Mesenteric fat pad (tissue), 1 donor: Measurements from ENCODE around the gene TSPAN13. TPM values are rescaled to one million over a fixed set of nuclear protein-coding genes. Genes with fewer than 3 reads are reported as not detected.
"Not testable (repeated sequence)": the region's sequence is repeated elsewhere in the genome, so short reads cannot be mapped to it uniquely, and the experiment has no call there.

Experiments
- DNase-seq: peaks from one replicate; pipeline ENCODE4 v3.0.0-alpha.2; 2020; ENCODE audit warnings: low spot score
- total RNA-seq: library from RNA; stranded (reverse); fragmentation: NEBNext Ultra II Directional; extraction: Animal tissue kit (Norgen Biotek cat#: 25700); gene quantifications from one replicate; pipeline ENCODE4 v1.2.1, GENCODE V29; 2021
- donor health status: DM: yes; HTN: yes; CAD: no.

Gene TSPAN13
- total RNA-seq, 1 donor from 2014 or later: 49.9 TPM

- DNase-seq: no peak
These were observed 13.0 kb upstream of the TSPAN13 start for GRCh38 chr7:16740623-16740953.

- DNase-seq: no peak
These were observed 12.6 kb upstream of the TSPAN13 start for GRCh38 chr7:16740996-16741395.

GRCh38 chr7:16741676-16742075 is 11.9 kb upstream of the TSPAN13 start:
- DNase-seq: no peak

- no peak for DNase-seq
These were observed 11.0 kb upstream of the TSPAN13 start for GRCh38 chr7:16742547-16742946.

- no peak for DNase-seq
These were observed 10.3 kb upstream of the TSPAN13 start for GRCh38 chr7:16743236-16743635.

- DNase-seq: no peak
These were observed 8.9 kb upstream of the TSPAN13 start for GRCh38 chr7:16744518-16745250.

DNA sequence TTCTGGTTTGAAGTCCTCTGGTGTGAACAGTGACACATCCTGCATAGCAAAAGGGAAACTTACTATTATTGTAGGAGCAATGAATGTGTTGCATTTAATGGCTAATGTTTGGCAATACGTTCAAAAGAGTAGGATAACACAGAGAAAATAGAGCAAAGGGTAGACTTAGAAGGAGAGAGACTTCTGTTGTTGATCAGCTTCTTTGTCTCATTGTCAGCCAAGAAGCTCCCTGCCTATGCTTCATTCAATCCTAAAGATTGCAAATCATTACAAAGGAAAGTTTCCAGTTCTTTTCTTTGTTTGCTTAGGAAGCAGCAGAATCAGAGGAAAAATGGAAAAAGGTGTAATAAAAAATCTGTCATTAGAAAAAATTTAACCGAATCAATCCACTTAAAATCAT is 7.9 kb upstream of the TSPAN13 start:
- no peak for DNase-seq

- DNase-seq: no peak
These were observed 6.5 kb upstream of the TSPAN13 start for GRCh38 chr7:16747102-16747501.

- no peak for DNase-seq
These were observed 639 bp downstream of the TSPAN13 start for GRCh38 chr7:16753932-16754855.

- DNase-seq: no peak
These were observed 1.3 kb downstream of the TSPAN13 start for GRCh38 chr7:16754856-16755317.

GRCh38 chr7:16755397-16755796 is 1.8 kb downstream of the TSPAN13 start:
- DNase-seq: no peak

GRCh38 chr7:16758036-16758435 is 4.5 kb downstream of the TSPAN13 start:
- no peak for DNase-seq

DNA sequence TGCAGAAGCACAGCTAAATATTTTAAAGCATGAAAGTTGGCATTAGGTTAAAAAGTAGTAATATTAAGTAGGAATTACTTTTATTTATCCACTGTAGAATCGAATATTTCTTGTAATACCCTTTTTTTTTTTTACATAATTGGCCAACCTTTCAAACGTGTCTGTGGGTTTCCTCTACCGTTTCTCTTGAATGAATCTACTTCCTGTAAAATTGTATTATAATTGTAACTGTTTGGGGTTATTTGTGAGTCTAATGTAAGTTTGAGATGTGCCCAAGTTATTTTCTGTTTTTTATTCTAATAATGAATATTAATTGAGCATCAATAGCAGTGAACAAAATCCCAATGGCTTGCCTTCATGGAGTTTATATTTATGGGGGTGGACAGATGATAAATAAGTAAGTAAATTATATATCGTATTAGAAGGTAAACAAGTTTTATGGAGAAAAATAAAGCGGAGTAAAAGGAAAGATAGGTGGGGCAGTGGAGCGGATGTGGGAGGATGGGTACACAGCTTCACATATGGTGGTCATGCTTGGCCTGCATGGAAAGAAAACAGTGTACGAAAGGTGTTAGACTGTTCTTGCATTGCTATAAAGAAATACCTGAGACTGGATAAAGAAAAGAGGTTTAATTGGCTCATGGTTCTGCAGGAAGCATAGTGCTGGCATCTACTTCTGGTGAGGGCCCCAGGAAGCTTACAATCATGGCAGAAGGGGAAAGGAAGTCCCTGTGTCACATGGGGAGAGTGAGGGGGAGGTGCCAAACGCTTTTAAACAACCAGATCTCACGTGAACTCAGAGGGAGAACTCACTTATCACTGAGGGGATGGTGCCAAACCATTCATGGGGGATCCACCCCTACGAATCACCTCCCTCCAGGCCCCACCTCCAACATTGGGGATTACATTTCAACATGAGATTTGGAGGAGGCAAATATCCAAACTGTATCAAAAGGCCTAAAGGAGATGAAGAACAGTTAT is 5.4 kb downstream of the TSPAN13 start:
- DNase-seq: no peak

DNA sequence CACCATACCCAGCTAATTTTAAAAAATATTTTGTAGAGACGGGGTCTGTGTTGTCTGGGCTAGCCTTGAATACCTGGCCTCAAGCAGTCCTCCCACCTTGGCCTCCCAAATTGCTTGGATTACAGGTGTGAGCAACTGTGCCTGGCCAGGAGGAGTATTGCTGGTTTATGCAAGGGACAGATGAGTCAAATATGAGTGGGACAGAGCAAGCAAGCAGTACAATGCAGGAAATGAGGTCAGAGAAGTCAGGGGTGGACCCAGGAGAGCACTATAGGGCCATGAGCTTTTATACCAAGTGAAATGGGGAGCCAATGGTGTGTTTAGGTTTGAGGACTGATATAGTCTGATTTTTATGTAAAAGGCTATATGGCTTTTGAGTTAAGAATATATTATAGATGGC is 6.3 kb downstream of the TSPAN13 start:
- DNase-seq: no peak

- no peak for DNase-seq
These were observed 8.6 kb downstream of the TSPAN13 start for GRCh38 chr7:16762177-16762576.

DNA sequence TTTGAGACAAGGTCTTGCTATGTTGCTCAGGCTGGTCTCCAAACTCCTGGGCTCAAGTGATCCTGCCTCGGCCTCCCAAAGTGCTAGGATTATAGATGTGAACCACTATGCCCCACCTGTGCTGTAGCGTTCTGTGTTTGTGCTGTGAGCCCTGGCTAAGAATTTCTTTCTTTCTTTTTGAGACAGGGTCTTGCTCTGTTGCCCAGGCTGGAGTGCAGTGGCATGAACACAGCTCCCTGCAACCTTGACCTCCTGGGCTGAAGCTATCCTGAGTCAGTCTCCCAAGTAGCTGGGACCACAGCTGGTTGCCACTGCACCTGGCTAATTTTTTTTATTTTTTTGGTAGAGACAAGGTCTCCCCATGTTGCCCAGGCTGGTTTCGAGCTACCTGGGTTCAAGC is 11.4 kb downstream of the TSPAN13 start:
- DNase-seq: no peak

DNA sequence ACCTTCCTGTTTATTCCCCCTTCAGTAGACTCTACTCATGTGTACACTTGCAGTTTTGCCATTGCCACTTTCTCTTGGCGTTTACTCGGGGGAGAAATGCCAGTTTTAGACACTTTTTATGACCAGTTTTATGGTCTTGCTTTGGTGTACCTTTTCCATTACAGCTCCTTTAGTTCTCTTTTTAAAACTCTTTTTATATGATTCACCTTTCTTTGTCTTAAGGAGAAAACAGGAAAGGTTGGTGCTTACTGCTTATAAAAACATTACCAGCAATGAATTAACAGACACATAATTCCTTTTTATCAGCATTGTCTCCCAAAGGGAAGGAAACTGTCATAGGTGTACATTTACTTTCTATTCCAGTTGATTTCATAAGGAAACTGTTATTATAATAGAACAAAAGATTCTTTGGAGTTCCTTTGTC is 11.9 kb downstream of the TSPAN13 start:
- DNase-seq: no peak

DNA sequence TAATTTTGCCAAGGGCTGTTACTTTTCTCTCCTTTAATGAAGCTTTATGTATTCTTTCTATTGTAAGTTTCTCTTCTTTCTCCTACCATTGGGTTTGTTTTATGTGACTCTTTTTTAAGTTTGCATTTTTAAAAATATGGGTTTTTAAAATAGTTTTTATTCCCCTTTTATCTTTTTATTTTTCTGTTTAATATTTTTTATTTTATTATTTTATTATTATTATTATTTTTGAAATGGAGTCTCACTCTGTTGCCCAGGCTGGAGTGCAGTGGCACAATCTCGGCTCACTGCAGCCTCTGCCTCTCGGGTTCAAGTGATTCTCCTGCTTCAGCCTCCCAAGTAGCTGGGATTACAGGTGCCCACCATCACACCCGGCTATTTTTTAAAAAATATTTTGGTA is 16.4 kb downstream of the TSPAN13 start:
- not testable (repeated sequence) for DNase-seq

DNA sequence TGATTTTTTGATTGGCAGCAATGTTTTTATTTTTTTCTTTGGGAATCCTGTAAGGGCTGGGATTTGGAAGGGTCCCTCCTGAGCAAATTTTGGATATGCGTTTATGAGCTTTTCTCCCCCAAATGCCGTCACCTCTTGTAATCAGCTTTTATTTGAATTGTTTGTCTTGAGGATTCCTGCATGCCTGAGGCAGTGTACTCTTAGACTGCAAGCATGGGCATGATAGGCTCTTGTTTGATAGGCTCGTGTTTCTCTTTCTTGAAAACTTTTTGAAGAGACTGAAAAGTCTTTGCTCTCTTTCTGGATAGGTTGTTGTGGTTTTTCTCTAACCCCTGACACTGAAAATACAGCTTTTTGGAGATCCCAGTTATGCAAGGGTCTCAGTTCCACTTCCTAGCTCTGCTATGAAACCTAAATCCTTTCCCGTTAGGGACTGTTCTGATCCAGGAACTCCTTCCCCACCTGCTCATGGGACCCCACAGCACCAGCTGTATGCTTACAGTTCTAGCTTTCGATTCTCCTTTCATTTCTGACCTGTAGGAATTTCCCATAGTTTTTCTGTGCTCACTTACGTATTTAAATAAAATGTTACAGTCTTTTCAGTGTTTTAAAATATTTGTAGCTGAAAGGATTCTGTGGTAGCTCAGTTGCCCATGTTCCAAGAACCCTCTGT is 17.2 kb downstream of the TSPAN13 start:
- DNase-seq: no peak

- DNase-seq: no peak
These were observed 19.8 kb downstream of the TSPAN13 start for GRCh38 chr7:16773326-16773725.

- DNase-seq: no peak
These were observed 20.3 kb downstream of the TSPAN13 start for GRCh38 chr7:16773884-16774283.
